Liver (tissue), 9 donors: ENCODE results near the gene SRC. TPM values are rescaled to one million over a fixed set of nuclear protein-coding genes. Genes with fewer than 3 reads are reported as not detected.

Experiments
- DNase-seq: peaks from one replicate; pipeline ENCODE4 v3.0.0-alpha.2; 2017; ENCODE audit warnings: low spot score
- H3K27ac ChIP-seq, 2 donors: one replicate each; pipeline ENCODE4 v1.7.0; 2013; ENCODE audit warnings: inconsistent platforms in 2 of 2, low read length in 2 of 2, control low read depth in 1 of 2, low read depth in 1 of 2, mild to moderate bottlenecking in 1 of 2
- H3K27me3 ChIP-seq, 4 donors: one replicate each; pipeline versions ENCODE4 v1.6.1 to v1.7.0; 2013; ENCODE audit warnings: low read length in 3 of 4, inconsistent platforms in 1 of 4, mild to moderate bottlenecking in 1 of 4, moderate library complexity in 1 of 4; ENCODE audit not compliant: control insufficient read depth in 4 of 4, insufficient read depth in 4 of 4
- H3K36me3 ChIP-seq, 4 donors: one replicate each; pipeline versions ENCODE4 v1.6.1 to v1.7.0; 2013; ENCODE audit warnings: low read length in 3 of 4, mild to moderate bottlenecking in 3 of 4, low read depth in 1 of 4, moderate library complexity in 1 of 4; ENCODE audit not compliant: control insufficient read depth in 4 of 4, insufficient read depth in 3 of 4
- H3K4me1 ChIP-seq, 4 donors: one replicate each; pipeline versions ENCODE4 v1.6.1 to v1.7.0; 2013; ENCODE audit warnings: low read length in 3 of 4, mild to moderate bottlenecking in 3 of 4, moderate library complexity in 1 of 4; ENCODE audit not compliant: control insufficient read depth in 4 of 4, insufficient read depth in 4 of 4
- H3K4me3 ChIP-seq, 3 donors: one replicate each; pipeline versions ENCODE4 v1.6.1 to v1.7.0; 2013; ENCODE audit warnings: low read length in 3 of 3, control low read depth in 1 of 3, low read depth in 1 of 3, mild to moderate bottlenecking in 1 of 3
- H3K9ac ChIP-seq, 2 donors: one replicate each; pipeline ENCODE4 v1.7.0; 2013; ENCODE audit warnings: low read length in 2 of 2, mild to moderate bottlenecking in 2 of 2, moderate library complexity in 2 of 2, control low read depth in 1 of 2, low read depth in 1 of 2
- H3K9me3 ChIP-seq, 4 donors: one replicate each; pipeline versions ENCODE4 v1.6.1 to v1.7.0; 2013; ENCODE audit warnings: low read length in 3 of 4; ENCODE audit not compliant: control insufficient read depth in 4 of 4
- EGR1 ChIP-seq, 2 donors: IDR thresholded peaks; 2 replicates each; pipeline ENCODE4 v1.6.1; 2016 to 2018; ENCODE audit warnings: antibody characterized with exemption in 2 of 2, low read depth in 2 of 2
- FOXA1 ChIP-seq: IDR thresholded peaks from 2 replicates; pipeline ENCODE4 v1.6.1; 2016; ENCODE audit warnings: antibody characterized with exemption
- FOXA2 ChIP-seq: IDR thresholded peaks from 2 replicates; pipeline ENCODE4 v1.6.1; 2016; ENCODE audit warnings: antibody characterized with exemption
- HNF4A ChIP-seq, 2 donors: conservative IDR thresholded peaks; 2 replicates each; pipeline ENCODE4 v1.6.1; 2016; ENCODE audit warnings: antibody characterized with exemption in 2 of 2, mild to moderate bottlenecking in 2 of 2
- HNF4G ChIP-seq: IDR thresholded peaks from 2 replicates; pipeline ENCODE4 v1.6.1; 2016; ENCODE audit warnings: antibody characterized with exemption
- RAD21 ChIP-seq, 2 donors: IDR thresholded peaks; 2 replicates each; pipeline ENCODE4 v1.6.1; 2016; ENCODE audit warnings: antibody characterized with exemption in 2 of 2, mild to moderate bottlenecking in 2 of 2
- RXRA ChIP-seq, 2 donors: IDR thresholded peaks; 2 replicates each; pipeline ENCODE4 v1.6.1; 2017 to 2018; ENCODE audit warnings: antibody characterized with exemption in 2 of 2, mild to moderate bottlenecking in 1 of 2
- SP1 ChIP-seq: IDR thresholded peaks from 2 replicates; pipeline ENCODE4 v1.6.1; 2018; ENCODE audit warnings: antibody characterized with exemption, mild to moderate bottlenecking
- TAF1 ChIP-seq: conservative IDR thresholded peaks from 2 replicates; pipeline ENCODE4 v1.6.1; 2016; ENCODE audit warnings: antibody characterized with exemption, mild to moderate bottlenecking
- YY1 ChIP-seq: IDR thresholded peaks from 2 replicates; pipeline ENCODE4 v1.6.1; 2016; ENCODE audit warnings: antibody characterized with exemption, mild to moderate bottlenecking
- ZBTB33 ChIP-seq: IDR thresholded peaks from 2 replicates; pipeline ENCODE4 v1.6.1; 2016; ENCODE audit warnings: antibody characterized with exemption
- WGBS: extraction: QIAGEN DNeasy Blood & Tissue Kit; methylation state at CpG from one replicate; pipeline ENCODE4 v1.1.7; 2013; 5-methylcytosine and 5-hydroxymethylcytosine counted together
- polyA plus RNA-seq, 2 donors: library from polyadenylated mRNA; stranded (reverse) in 1 of 2; unstranded in 1 of 2; fragments of 200-250 nt in 1 of 2; fragments of >200 nt in 1 of 2; fragmentation: Nextera tagmentation in 1 of 2; extraction: Ambion mirVana in 1 of 2; gene quantifications; one replicate each; pipeline versions ENCODE4 v1.2.1 to v1.2.3, GENCODE V29; 2013 to 2015
- total RNA-seq, 2 donors: library from RNA; depleted of rRNA; stranded (reverse); fragments of >200 nt; gene quantifications; one replicate each; pipeline ENCODE4 v1.2.3, GENCODE V29; 2014
- TF ChIP-seq, protein P1 (sequence below): IDR thresholded peaks from 2 replicates; pipeline ENCODE4 v1.6.1; 2016; ENCODE audit warnings: antibody characterized with exemption, mild to moderate bottlenecking
- TF ChIP-seq, protein P2 (sequence below): IDR thresholded peaks from 2 replicates; pipeline ENCODE4 v1.6.1; 2016; ENCODE audit warnings: antibody characterized with exemption
- TF ChIP-seq, protein P3 (sequence below): IDR thresholded peaks from 2 replicates; pipeline ENCODE4 v1.6.1; 2016; ENCODE audit warnings: antibody characterized with exemption
- donor health status: healthy.
- donor health status: healthy.
- donor health status: healthy.
- donor health status: healthy.
- donor health status: healthy.

The SRC gene
- total and polyA plus RNA-seq, 4 donors, result 3.3 to 21.2 (median 5.4) TPM

GRCh38 chr20:37431786-37432185, 85.8 kb downstream of the SRC start:
- Histone ChIP-seq H3K9ac (no peak overlapping the region), H3K27me3 (peaks cover 0 to 5% (median 0%) of the 10 kb centered on the region in 4 donors), H3K4me3 (no peak overlapping the region), H3K27ac (no peak overlapping the region), H3K4me1 (no peaks in the 10 kb centered on the region), H3K9me3 (no peaks in the 10 kb centered on the region), H3K36me3 (no peaks in the 10 kb centered on the region)
- no peak for DNase-seq
- TF ChIP-seq RXRA (IDR thresholded peaks at IDR 0.05), result no peak
- TF ChIP-seq RAD21 (IDR thresholded peaks at IDR 0.05), result no peak
- no peak for TF ChIP-seq HNF4G
- no peak for TF ChIP-seq SP1
- TF ChIP-seq ZBTB33, result no peak
- TF ChIP-seq YY1, result no peak
- TF ChIP-seq, protein P1, sequence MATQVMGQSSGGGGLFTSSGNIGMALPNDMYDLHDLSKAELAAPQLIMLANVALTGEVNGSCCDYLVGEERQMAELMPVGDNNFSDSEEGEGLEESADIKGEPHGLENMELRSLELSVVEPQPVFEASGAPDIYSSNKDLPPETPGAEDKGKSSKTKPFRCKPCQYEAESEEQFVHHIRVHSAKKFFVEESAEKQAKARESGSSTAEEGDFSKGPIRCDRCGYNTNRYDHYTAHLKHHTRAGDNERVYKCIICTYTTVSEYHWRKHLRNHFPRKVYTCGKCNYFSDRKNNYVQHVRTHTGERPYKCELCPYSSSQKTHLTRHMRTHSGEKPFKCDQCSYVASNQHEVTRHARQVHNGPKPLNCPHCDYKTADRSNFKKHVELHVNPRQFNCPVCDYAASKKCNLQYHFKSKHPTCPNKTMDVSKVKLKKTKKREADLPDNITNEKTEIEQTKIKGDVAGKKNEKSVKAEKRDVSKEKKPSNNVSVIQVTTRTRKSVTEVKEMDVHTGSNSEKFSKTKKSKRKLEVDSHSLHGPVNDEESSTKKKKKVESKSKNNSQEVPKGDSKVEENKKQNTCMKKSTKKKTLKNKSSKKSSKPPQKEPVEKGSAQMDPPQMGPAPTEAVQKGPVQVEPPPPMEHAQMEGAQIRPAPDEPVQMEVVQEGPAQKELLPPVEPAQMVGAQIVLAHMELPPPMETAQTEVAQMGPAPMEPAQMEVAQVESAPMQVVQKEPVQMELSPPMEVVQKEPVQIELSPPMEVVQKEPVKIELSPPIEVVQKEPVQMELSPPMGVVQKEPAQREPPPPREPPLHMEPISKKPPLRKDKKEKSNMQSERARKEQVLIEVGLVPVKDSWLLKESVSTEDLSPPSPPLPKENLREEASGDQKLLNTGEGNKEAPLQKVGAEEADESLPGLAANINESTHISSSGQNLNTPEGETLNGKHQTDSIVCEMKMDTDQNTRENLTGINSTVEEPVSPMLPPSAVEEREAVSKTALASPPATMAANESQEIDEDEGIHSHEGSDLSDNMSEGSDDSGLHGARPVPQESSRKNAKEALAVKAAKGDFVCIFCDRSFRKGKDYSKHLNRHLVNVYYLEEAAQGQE, result no peak
- TF ChIP-seq FOXA1, result no peak
- no peak for TF ChIP-seq TAF1
- TF ChIP-seq EGR1 (IDR thresholded peaks at IDR 0.05; ENCODE audit: low read depth in 2 of 2), result no peak
- TF ChIP-seq, protein P2, sequence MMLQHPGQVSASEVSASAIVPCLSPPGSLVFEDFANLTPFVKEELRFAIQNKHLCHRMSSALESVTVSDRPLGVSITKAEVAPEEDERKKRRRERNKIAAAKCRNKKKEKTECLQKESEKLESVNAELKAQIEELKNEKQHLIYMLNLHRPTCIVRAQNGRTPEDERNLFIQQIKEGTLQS, result no peak
- no peak for TF ChIP-seq HNF4A (conservative IDR thresholded peaks at IDR 0.05)
- 87% methylated on average over 12 of the region's 12 CpGs for WGBS

DNA sequence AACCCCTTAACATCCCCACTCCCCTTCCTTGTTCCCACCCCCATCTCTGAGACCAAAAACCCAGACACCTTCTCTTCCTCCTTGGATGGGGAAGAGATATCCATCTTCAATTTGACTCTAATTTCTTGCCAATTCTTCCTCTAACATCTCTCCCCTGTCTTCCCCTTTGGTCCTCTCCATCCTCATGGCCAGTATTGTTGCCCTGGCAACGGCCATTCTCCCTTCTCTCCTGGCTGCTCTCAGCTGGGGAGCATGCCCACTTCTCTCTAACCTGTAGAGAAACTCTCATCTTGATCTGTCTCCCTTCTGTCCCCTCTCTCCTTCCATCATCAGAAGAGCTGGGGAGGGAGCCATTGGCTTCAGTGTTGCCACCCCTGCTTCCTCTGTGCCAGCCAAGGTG, 86.7 kb downstream of the SRC start:
- no peaks in the 10 kb centered on the region for H3K9me3 ChIP-seq
- H3K36me3 ChIP-seq, result no peaks in the 10 kb centered on the region
- TF ChIP-seq FOXA2 (no peak), HNF4A (conservative IDR thresholded peaks at IDR 0.05) (no peak), ZBTB33 (no peak), RAD21 (IDR thresholded peaks at IDR 0.05) (no peak), HNF4G (no peak)
- TF ChIP-seq, protein P1, result no peak
- TF ChIP-seq, protein P2, result no peak
- TF ChIP-seq, protein P3, sequence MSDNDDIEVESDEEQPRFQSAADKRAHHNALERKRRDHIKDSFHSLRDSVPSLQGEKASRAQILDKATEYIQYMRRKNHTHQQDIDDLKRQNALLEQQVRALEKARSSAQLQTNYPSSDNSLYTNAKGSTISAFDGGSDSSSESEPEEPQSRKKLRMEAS, result no peak
- no peak overlapping the region for H3K27ac ChIP-seq
- peaks cover 0 to 5% (median 0%) of the 10 kb centered on the region in 4 donors for H3K27me3 ChIP-seq
- no peak for DNase-seq
- H3K4me1 ChIP-seq, result no peaks in the 10 kb centered on the region
- no peak overlapping the region for H3K9ac ChIP-seq
- 40% methylated on average over 1 of the region's 1 CpG for WGBS
- no peak overlapping the region for H3K4me3 ChIP-seq
